ENCODE results near the gene MALRD1.

GRCh38 chr10:19408924-19409323 lies 360.3 kb downstream of the MALRD1 start:
- no peak for TF ChIP-seq CTCF (IDR thresholded peaks at IDR 0.05; ENCODE audit: insufficient read depth, low read depth, low read length)
- TF ChIP-seq EZH2 (IDR thresholded peaks at IDR 0.05; ENCODE audit: insufficient read depth, low read length), result no peak
